ENCODE results near the gene TUBG2. TPM values are rescaled to one million over a fixed set of nuclear protein-coding genes. Genes with fewer than 3 reads are reported as not detected.

The TUBG2 gene
- total RNA-seq, 6 experiments from 2014 or later = 15.2 to 17.3 (median 16.9) TPM

- H3K27me3 Mint-ChIP-seq (ENCODE audit: insufficient read depth) = no peaks in the 10 kb centered on the region; the same call in 1 of the 2 replicates
These were observed 28.7 kb downstream of the TUBG2 start for GRCh38 chr17:42687707-42688320.

GRCh38 chr17:42690596-42690995 lies 31.5 kb downstream of the TUBG2 start:
- H3K27ac Mint-ChIP-seq = no peak overlapping the region
- H3K4me1 Mint-ChIP-seq (ENCODE audit: low read depth) = no peaks in the 10 kb centered on the region
- no peaks in the 10 kb centered on the region for H3K9me3 Mint-ChIP-seq
- peaks cover 17% of the 10 kb centered on the region for H3K36me3 Mint-ChIP-seq (ENCODE audit: low read depth)
- no peaks in the 10 kb centered on the region; the same call in 1 of the 2 replicates for H3K27me3 Mint-ChIP-seq (ENCODE audit: insufficient read depth)
- no peak for TF ChIP-seq CTCF (IDR thresholded peaks at IDR 0.05)
- DNase-seq = no peak
- no peak overlapping the region for H3K4me3 Mint-ChIP-seq

More at GRCh38 chr17:42687707-42688320, 28.7 kb downstream of the TUBG2 start:
- TF ChIP-seq CTCF (IDR thresholded peaks at IDR 0.05) = no peak
- DNase-seq = no peak
- Mint-ChIP-seq H3K36me3 (ENCODE audit: low read depth) (peaks cover 22% of the 10 kb centered on the region), H3K4me1 (ENCODE audit: low read depth) (peaks cover 7% of the 10 kb centered on the region), H3K27ac (no peak overlapping the region), H3K4me3 (no peak overlapping the region), H3K9me3 (no peaks in the 10 kb centered on the region)

GRCh38 chr17:42691021-42691545 lies 32.0 kb downstream of the TUBG2 start:
- no peaks in the 10 kb centered on the region for H3K4me1 Mint-ChIP-seq (ENCODE audit: low read depth)
- no peak overlapping the region for H3K4me3 Mint-ChIP-seq
- DNase-seq = no peak
- no peak overlapping the region for H3K27ac Mint-ChIP-seq
- peaks cover 18% of the 10 kb centered on the region for H3K36me3 Mint-ChIP-seq (ENCODE audit: low read depth)
- TF ChIP-seq CTCF (IDR thresholded peaks at IDR 0.05) = no peak
- no peaks in the 10 kb centered on the region for H3K9me3 Mint-ChIP-seq
- H3K27me3 Mint-ChIP-seq (ENCODE audit: insufficient read depth) = no peaks in the 10 kb centered on the region; the same call in 1 of the 2 replicates

GRCh38 chr17:42692489-42692888 lies 33.4 kb downstream of the TUBG2 start:
- Mint-ChIP-seq H3K36me3 (ENCODE audit: low read depth) (peaks cover 11% of the 10 kb centered on the region), H3K4me3 (no peak overlapping the region), H3K27me3 (ENCODE audit: insufficient read depth) (no peaks in the 10 kb centered on the region; the same call in 1 of the 2 replicates), H3K4me1 (ENCODE audit: low read depth) (no peaks in the 10 kb centered on the region), H3K27ac (no peak overlapping the region), H3K9me3 (no peaks in the 10 kb centered on the region)
- DNase-seq = no peak
- no peak for TF ChIP-seq CTCF (IDR thresholded peaks at IDR 0.05)

- no peaks in the 10 kb centered on the region for H3K9me3 Mint-ChIP-seq
- TF ChIP-seq CTCF (IDR thresholded peaks at IDR 0.05) = no peak
- H3K4me3 Mint-ChIP-seq = no peak overlapping the region
- H3K27me3 Mint-ChIP-seq (ENCODE audit: insufficient read depth) = peaks cover 2% of the 10 kb centered on the region
- H3K36me3 Mint-ChIP-seq (ENCODE audit: low read depth) = peaks cover 14% of the 10 kb centered on the region
- no peak overlapping the region for H3K27ac Mint-ChIP-seq
- no peak for DNase-seq
- H3K4me1 Mint-ChIP-seq (ENCODE audit: low read depth) = peaks cover 15% of the 10 kb centered on the region
These were observed 35.4 kb downstream of the TUBG2 start for GRCh38 chr17:42694524-42694923.
